ENCODE measurements around the gene SDF2. TPM values are rescaled to one million over a fixed set of nuclear protein-coding genes. Genes with fewer than 3 reads are reported as not detected.

SDF2 gene
- total and polyA plus RNA-seq, 3 donors from 2014 or later: 59.7 to 65.0 (median 64.6) TPM

DNA sequence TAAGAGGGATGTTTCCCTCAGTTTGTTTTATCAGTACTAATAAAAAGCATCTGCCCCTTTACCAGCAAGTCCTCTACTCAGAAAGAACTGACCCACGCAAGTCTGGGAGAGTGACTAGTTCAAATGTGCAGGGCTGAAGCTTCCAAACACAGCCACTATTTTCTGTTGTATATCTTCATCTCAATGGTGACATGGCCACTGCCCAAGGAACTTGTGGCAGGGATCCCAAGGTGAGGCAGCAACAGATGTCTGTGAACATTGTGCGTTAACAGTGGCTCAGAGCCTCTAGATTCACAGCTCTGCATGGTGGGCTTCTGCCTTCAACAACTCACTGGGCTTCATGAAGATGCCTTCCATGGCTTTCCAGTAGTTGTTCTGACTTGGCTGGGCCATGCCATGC lies 13.0 kb downstream of the SDF2 start:
- Histone ChIP-seq H3K27me3 (no peaks in the 10 kb centered on the region), H3K4me1 (peaks cover 24% of the 10 kb centered on the region), H3K27ac (no peak overlapping the region), H3K4me3 (no peak overlapping the region), H3K36me3 (ENCODE audit: low read depth, missing control alignments) (no peaks in the 10 kb centered on the region), H3K9me3 (no peaks in the 10 kb centered on the region)
- DNase-seq: no peak
- intact Hi-C loops (cut with DNase I; ENCODE audit: low total_unique reads): no loop called here
- 51 to 70% methylated on average over 1 to 2 of the region's 2 CpGs for WGBS, 2 donors
- TF ChIP-seq POLR2A (IDR thresholded peaks at IDR 0.05): no peak
- TF ChIP-seq, protein P1, sequence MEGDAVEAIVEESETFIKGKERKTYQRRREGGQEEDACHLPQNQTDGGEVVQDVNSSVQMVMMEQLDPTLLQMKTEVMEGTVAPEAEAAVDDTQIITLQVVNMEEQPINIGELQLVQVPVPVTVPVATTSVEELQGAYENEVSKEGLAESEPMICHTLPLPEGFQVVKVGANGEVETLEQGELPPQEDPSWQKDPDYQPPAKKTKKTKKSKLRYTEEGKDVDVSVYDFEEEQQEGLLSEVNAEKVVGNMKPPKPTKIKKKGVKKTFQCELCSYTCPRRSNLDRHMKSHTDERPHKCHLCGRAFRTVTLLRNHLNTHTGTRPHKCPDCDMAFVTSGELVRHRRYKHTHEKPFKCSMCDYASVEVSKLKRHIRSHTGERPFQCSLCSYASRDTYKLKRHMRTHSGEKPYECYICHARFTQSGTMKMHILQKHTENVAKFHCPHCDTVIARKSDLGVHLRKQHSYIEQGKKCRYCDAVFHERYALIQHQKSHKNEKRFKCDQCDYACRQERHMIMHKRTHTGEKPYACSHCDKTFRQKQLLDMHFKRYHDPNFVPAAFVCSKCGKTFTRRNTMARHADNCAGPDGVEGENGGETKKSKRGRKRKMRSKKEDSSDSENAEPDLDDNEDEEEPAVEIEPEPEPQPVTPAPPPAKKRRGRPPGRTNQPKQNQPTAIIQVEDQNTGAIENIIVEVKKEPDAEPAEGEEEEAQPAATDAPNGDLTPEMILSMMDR (IDR thresholded peaks at IDR 0.05): no peak

DNA sequence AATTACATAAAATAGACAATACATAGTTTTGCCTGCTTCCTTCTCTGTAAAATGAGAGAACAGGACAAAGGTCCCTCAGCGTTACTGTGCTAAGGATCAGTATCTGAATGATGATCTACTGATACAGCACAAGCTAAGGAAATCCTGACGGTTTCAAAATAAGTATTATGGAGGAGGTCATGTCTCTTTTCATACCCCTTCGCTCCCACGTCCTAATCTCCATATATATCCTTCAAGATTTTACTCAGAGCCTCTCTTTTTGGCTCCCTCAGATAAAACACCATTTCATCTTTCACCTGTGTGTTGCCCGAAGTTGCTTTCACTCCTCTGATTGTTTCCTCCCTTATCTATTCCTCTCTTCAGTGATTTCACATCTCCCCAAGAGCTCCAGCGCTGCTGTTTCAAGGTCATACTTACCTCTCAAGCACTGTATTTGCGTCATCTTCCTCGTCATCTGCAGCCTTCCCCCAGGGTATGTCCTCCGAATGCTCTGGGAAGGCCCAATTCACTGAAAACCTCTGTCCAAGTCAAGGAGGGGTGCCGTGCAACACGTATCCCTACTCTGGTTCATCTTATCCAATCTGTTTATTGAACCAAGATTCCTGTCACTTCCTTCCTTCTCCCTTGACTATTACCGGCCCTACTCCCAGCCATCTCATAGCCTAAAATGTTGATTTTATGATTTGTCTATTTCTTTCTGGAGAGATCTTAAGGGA lies 15.5 kb downstream of the SDF2 start:
- Histone ChIP-seq H3K36me3 (ENCODE audit: low read depth, missing control alignments) (no peaks in the 10 kb centered on the region), H3K9me3 (no peaks in the 10 kb centered on the region), H3K27ac (peak overlapping the region; percentile 89 to 97), H3K27me3 (no peaks in the 10 kb centered on the region), H3K4me3 (no peak overlapping the region), H3K4me1 (peaks cover 28% of the 10 kb centered on the region)
- peak; percentile 74 for DNase-seq
- 32 to 38% methylated on average over 12 of the region's 12 CpGs for WGBS, 2 donors
- no peak for TF ChIP-seq POLR2A (IDR thresholded peaks at IDR 0.05)
- TF ChIP-seq, protein P1 (IDR thresholded peaks at IDR 0.05): no peak
- intact Hi-C loops (cut with DNase I; ENCODE audit: low total_unique reads): no loop called here

DNA sequence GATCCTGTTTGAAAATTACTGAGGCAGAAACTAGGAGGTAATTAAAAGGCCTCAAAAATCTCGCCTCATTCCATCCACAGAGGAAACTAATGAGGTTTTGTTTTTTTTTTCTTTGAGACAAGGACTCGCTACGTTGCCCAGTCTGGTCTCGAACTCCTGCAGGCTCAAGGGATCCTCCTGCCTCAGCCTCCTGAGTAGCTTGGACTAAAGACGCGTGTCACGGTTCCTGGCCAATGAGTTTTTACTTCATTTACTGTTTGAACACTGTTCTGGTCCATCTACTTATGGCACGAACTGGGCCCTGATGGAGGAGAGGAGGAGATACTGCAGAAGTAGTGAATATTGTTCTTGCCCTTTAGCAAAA lies 16.1 kb downstream of the SDF2 start:
- TF ChIP-seq, protein P1 (IDR thresholded peaks at IDR 0.05): no peak
- no peak for TF ChIP-seq POLR2A (IDR thresholded peaks at IDR 0.05)
- intact Hi-C loops (cut with DNase I; ENCODE audit: low total_unique reads): no loop called here
- Histone ChIP-seq H3K4me1 (peaks cover 28% of the 10 kb centered on the region), H3K9me3 (no peaks in the 10 kb centered on the region), H3K4me3 (peak overlapping the region; percentile 98 to 99), H3K27me3 (no peaks in the 10 kb centered on the region), H3K27ac (peak overlapping the region; percentile 89 to 97), H3K36me3 (ENCODE audit: low read depth, missing control alignments) (no peaks in the 10 kb centered on the region)
- WGBS, 2 donors: 7 to 12% methylated on average over 8 of the region's 8 CpGs
- DNase-seq: peak; percentile 22

DNA sequence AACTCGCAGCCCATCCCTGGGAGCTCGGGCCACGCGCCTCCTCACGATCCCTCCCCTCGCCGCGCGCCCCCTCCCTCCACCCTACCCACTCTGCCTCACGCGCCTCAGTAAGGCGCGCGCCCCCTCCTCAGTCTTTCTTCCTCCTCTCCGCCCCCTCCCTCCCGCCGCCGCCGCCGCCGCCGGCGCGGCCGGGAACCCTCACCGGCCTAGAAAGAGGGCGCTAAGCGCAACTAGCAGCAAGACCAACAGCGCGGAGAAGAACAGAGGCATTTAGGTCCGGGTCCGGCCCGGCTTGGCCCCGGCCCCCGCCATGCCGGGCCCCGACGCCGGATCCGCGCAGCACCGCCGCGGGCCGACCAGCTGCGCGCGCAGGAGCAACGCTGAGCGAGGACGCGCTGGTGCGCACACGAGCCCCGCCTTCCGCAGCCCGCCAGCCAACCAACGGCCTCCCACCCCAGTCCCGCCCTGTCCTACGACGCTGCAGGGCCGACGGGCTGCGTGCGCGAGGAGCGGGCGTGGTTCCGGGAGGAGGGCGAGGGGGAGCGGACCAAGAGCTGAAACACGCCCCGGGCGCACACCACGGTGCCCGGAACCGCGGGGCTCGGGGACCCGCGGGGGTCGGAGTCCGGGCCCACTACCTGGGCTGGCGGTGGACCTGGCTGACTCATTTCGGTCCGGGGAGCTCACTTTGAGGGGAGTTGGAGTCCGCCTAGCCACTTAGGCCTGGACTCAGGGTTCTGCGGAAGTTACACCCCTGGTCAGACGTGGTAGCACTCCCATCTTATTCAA lies 16.7 kb downstream of the SDF2 start, which contains the start of gene BLTP2:
TSS of gene BLTP2 (minus strand) at position 372 of the 789 bp plus-strand sequence. CDS start at position 270, 102 bp downstream.
- peak; percentile 97 for DNase-seq
- peak within 1 kb of the TSS; percentile 89 to 97 for H3K27ac ChIP-seq
- H3K9me3 ChIP-seq: no peaks in the 10 kb centered on the region
- no peaks in the 10 kb centered on the region for H3K36me3 ChIP-seq (ENCODE audit: low read depth, missing control alignments)
- intact Hi-C loops (cut with DNase I; ENCODE audit: low total_unique reads): no loop called here
- no peaks in the 10 kb centered on the region for H3K27me3 ChIP-seq
- peak within 1 kb of the TSS; percentile 98 to 99 for H3K4me3 ChIP-seq
- peak; percentile 57 for TF ChIP-seq POLR2A (IDR thresholded peaks at IDR 0.05)
- TF ChIP-seq, protein P1 (IDR thresholded peaks at IDR 0.05): peak in 2 of 3 experiments; percentile 13 to 28
- H3K4me1 ChIP-seq: peaks cover 28% of the 10 kb centered on the region
- 0 to 1% methylated on average over 33 to 79 of the region's 89 CpGs for WGBS, 2 donors
